Left ventricle myocardium inferior (tissue), 1 donor: Measurements from ENCODE around the gene MAN2C1. TPM values are rescaled to one million over a fixed set of nuclear protein-coding genes. Genes with fewer than 3 reads are reported as not detected.

Experiments used
- DNase-seq: peaks from one replicate; pipeline ENCODE4 v3.0.0-alpha.2; 2020
- H3K27ac ChIP-seq: fragments of 200-600 bp; replicated peaks from 2 replicates; pipeline ENCODE4 v1.8.0; 2021
- H3K27me3 ChIP-seq: fragments of 200-600 bp; 2 replicates; pipeline ENCODE4 v1.8.0; 2021; ENCODE audit warnings: low read depth
- H3K36me3 ChIP-seq: fragments of 200-600 bp; 2 replicates; pipeline ENCODE4 v1.8.0; 2021
- H3K4me1 ChIP-seq: fragments of 200-600 bp; 2 replicates; pipeline ENCODE4 v1.8.0; 2021
- H3K4me3 ChIP-seq: fragments of 200-600 bp; 2 replicates; pipeline ENCODE4 v1.8.0; 2021; ENCODE audit warnings: mild to moderate bottlenecking, moderate library complexity
- H3K9me3 ChIP-seq: fragments of 200-600 bp; replicated peaks from 2 replicates; pipeline ENCODE4 v1.8.0; 2021
- intact Hi-C: fragments of 100-400 bp; cut with micrococcal nuclease; formaldehyde crosslinking; loops from one replicate; pipeline ENCODE4 v1.11.0; 2022
- total RNA-seq: library from RNA; stranded (reverse); fragmentation: NEBNext Ultra II Directional; extraction: Animal tissue kit (Norgen Biotek cat#: 25700); gene quantifications from one replicate; pipeline ENCODE4 v1.2.1, GENCODE V29; 2021
- TF ChIP-seq, protein P1 (sequence below): fragments of 200-600 bp; IDR thresholded peaks from 2 replicates; pipeline ENCODE4 v1.8.0; 2021; ENCODE audit warnings: antibody characterized with exemption, mild to moderate bottlenecking, borderline replicate concordance
- donor health status: DM: no; HTN: yes; CAD: no; lungs with severe emphysema.

Gene MAN2C1
- total RNA-seq, 1 donor from 2014 or later: 114 TPM

DNA sequence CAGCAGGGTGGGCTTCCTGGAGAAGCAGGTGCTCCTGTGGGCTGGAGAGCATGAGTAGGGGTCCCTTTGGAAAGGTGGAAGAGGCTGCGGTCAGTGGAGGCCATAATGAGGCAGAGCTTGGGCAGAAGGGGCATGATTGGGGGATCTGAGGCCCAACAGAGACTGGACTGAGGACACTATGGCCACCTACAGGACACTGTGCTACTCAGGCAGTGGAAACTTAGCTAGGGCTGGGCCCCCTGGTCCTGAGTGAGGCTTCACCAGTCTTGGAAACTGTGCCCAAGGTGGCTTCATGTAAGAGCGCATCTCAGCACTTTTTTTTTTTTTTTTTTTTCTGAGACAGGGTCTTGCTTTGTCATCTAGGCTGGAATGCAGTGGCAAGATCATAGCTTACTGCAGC, 38.8 kb downstream of the MAN2C1 start:
- Histone ChIP-seq H3K27me3 (no peaks in the 10 kb centered on the region), H3K9me3 (no peaks in the 10 kb centered on the region), H3K4me3 (no peak overlapping the region), H3K27ac (no peak overlapping the region), H3K36me3 (no peaks in the 10 kb centered on the region), H3K4me1 (no peaks in the 10 kb centered on the region)
- no peak for DNase-seq
- TF ChIP-seq, protein P1, sequence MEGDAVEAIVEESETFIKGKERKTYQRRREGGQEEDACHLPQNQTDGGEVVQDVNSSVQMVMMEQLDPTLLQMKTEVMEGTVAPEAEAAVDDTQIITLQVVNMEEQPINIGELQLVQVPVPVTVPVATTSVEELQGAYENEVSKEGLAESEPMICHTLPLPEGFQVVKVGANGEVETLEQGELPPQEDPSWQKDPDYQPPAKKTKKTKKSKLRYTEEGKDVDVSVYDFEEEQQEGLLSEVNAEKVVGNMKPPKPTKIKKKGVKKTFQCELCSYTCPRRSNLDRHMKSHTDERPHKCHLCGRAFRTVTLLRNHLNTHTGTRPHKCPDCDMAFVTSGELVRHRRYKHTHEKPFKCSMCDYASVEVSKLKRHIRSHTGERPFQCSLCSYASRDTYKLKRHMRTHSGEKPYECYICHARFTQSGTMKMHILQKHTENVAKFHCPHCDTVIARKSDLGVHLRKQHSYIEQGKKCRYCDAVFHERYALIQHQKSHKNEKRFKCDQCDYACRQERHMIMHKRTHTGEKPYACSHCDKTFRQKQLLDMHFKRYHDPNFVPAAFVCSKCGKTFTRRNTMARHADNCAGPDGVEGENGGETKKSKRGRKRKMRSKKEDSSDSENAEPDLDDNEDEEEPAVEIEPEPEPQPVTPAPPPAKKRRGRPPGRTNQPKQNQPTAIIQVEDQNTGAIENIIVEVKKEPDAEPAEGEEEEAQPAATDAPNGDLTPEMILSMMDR: no peak
- intact Hi-C loops: no loop called here

DNA sequence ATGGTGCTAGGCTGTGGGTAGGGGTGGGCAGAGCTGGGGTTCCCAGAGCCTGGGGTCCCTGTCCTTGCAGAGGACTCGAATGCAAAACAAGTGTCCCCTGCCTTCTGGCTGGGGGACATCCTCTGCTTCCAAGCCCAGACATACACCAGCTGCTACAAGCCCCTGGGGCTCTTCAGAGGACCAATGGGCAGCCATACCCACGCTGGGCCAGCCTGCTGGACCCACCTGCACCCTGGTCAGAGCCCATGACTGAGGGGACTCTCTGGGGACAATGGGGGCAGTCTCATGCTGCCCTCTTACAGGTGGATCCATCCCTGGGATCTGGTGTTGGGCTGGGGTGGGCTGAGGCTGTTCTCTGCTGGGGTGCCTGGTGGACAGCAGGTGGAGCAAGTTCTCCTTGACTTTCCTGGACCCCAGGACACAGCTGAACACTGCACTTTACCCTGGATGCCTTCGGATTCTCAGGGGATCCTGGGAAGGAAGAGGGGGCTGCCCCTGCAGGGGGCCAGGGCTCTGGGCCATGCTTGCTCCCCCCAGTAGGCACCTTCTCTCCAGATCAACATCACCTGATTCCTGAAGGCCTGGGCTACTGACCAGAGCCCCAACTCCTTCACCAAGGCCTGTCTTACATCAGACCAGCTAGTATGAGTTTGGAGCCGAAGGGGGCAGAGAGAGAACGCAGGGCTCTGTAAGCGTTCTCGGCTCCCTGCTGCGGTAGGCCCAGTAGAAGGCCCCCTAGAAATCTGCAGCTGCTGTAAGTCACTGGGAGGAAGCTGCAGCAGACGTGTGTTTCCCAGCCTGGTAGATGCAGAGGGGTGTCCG, 39.7 kb downstream of the MAN2C1 start:
- no peak for DNase-seq
- Histone ChIP-seq H3K4me3 (no peak overlapping the region), H3K27ac (no peak overlapping the region), H3K4me1 (no peaks in the 10 kb centered on the region), H3K36me3 (no peaks in the 10 kb centered on the region), H3K9me3 (no peaks in the 10 kb centered on the region), H3K27me3 (no peaks in the 10 kb centered on the region)
- TF ChIP-seq, protein P1: no peak
- intact Hi-C loops: no loop called here

DNA sequence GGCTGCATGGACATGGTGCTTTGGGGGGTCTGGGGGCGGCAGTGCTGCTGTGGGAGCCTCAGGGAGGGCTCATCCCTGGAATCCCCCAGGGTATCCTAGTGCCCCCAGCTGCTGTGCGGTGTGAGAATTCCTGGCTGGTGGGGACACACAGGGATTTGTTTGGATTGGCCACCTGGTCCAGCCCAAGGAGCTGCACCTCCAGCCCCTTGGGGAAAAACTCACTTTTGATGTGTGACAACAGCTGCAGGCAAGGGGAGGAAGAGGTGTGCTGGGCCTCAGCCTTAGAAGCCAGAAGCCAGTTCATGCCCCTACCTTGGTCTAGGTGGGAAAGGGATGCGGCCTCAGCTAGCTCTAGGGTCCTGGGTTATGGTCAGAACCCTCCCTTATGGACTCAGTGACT, 40.9 kb downstream of the MAN2C1 start:
- TF ChIP-seq, protein P1: no peak
- no peak overlapping the region for H3K4me3 ChIP-seq
- no peaks in the 10 kb centered on the region for H3K4me1 ChIP-seq
- no peaks in the 10 kb centered on the region for H3K27me3 ChIP-seq
- intact Hi-C loops: no loop called here
- no peaks in the 10 kb centered on the region for H3K36me3 ChIP-seq
- DNase-seq: no peak
- no peaks in the 10 kb centered on the region for H3K9me3 ChIP-seq
- no peak overlapping the region for H3K27ac ChIP-seq

DNA sequence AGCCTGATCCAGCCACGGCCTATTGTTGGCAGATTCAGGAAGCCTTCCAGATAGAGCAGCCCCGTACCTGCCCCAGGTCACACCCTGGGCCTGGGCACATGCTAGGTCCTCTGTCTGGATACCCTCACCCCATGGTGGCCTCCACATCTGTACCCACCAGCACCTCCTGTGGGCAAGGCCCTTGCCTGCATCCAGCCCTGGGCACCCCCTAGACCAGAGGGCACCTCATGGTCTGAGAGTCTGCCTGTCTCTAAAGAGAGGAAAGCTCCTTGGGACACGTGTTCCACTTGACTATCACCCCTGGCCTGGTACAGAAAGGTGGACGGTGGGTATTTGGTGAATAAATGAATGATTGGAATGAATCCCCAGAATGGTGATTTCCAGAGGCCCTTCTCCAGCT, 41.4 kb downstream of the MAN2C1 start:
- TF ChIP-seq, protein P1: no peak
- Histone ChIP-seq H3K9me3 (no peaks in the 10 kb centered on the region), H3K4me3 (no peak overlapping the region), H3K36me3 (no peaks in the 10 kb centered on the region), H3K27me3 (no peaks in the 10 kb centered on the region), H3K27ac (no peak overlapping the region), H3K4me1 (no peaks in the 10 kb centered on the region)
- DNase-seq: no peak
- intact Hi-C loops: no loop called here

DNA sequence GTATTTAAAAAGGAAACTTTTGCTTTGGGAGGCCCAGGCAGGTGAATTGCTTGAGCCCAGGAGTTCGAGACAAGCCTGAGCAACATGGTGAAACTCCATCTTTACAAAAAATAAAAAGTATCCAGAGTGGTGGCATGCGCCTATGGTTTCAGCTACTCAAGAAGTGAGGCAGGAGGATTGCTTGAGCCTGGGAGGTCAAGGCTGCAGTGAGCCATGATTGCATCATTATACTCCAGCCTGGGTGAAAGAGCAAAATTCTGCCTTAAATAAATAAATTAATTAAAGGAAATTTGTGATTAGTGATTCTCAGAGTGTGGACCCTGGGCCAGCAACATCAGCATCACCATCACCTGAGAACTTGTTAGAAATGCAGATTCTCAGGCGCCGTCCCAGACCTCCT, 42.5 kb downstream of the MAN2C1 start:
- Histone ChIP-seq H3K9me3 (no peaks in the 10 kb centered on the region), H3K4me3 (no peak overlapping the region), H3K27ac (no peak overlapping the region), H3K36me3 (no peaks in the 10 kb centered on the region), H3K4me1 (no peaks in the 10 kb centered on the region), H3K27me3 (no peaks in the 10 kb centered on the region)
- intact Hi-C loops: no loop called here
- DNase-seq: no peak
- TF ChIP-seq, protein P1: no peak
